ENCODE measurements around the gene KCNIP3. TPM values are rescaled to one million over a fixed set of nuclear protein-coding genes. Genes with fewer than 3 reads are reported as not detected.

KCNIP3 gene
- total RNA-seq, 1 donor from 2014 or later, result 0.39 TPM

DNA sequence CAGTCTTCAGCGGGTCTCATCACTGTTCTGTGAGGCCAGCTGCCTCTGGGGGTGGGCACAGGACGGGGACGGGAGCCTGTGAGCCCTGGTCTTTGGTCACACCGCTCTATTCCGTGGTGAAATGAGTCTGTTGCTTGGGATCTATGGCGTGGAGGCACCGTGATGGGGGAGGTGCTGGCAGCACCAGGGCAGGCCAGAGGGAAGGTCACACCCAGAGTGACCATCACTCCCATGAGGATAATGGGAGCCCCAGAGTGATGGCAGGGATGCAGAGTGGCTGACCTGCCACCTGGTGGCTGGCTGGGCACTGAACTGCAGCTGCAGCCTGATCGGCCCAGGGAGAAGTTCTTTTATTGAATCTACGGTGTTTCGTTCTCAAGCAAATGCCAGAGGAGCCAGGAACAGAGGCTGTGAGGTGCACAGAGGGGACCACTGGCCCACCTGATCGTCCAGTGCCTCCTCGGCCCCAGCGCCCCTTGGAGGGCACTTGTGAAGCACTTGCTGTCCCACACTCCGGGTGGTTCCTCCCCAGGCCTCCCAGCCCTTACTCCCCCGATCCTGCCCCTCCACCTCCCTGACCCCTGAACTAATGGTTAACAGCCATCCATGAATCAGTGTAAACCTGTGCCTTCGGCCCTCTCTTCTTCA is 17.9 kb downstream of the KCNIP3 start:
- Mint-ChIP-seq H3K36me3 (ENCODE audit: low read depth) (no peaks in the 10 kb centered on the region), H3K9me3 (no peaks in the 10 kb centered on the region), H3K4me3 (ENCODE audit: low read depth) (no peak overlapping the region), H3K27me3 (ENCODE audit: low read depth) (no peaks in the 10 kb centered on the region), H3K4me1 (ENCODE audit: low read depth) (no peaks in the 10 kb centered on the region), H3K27ac (no peak overlapping the region)
- intact Hi-C loops (cut with micrococcal nuclease), result no loop called here
- DNase-seq (ENCODE audit: low spot score), result no peak

DNA sequence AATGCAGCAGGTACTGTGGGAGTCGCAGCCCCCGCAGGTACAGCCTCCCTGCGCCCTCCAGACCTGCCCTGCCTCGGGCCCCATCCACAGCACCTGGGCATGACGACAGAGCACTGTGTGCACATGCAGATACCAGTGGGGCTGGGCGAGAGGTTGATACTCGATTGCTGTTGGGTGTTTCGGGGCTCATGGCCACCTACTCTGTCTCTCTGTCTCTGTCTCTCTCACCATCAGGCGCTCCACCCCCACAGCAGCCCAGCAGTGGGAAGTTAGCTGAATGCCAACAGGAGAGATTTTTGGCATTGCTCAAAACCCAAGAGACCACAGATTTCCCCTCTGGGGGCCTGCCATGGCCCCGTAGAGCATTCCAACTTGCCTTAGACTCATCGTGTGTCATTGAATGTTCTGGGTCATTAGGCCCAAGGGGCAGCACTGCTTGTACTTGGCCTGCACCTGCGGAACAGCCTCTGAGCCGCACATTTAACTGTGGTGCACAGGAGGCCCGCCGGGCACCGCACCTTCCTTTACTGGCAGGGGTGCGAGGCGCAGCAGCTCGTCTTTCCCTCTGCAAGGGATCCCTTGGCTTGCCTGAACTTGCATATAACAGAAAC is 18.8 kb downstream of the KCNIP3 start:
- Mint-ChIP-seq H3K4me1 (ENCODE audit: low read depth) (no peaks in the 10 kb centered on the region), H3K4me3 (ENCODE audit: low read depth) (no peak overlapping the region), H3K9me3 (no peaks in the 10 kb centered on the region), H3K36me3 (ENCODE audit: low read depth) (no peaks in the 10 kb centered on the region), H3K27me3 (ENCODE audit: low read depth) (no peaks in the 10 kb centered on the region), H3K27ac (no peak overlapping the region)
- intact Hi-C loops (cut with micrococcal nuclease), result no loop called here
- DNase-seq (ENCODE audit: low spot score), result no peak

DNA sequence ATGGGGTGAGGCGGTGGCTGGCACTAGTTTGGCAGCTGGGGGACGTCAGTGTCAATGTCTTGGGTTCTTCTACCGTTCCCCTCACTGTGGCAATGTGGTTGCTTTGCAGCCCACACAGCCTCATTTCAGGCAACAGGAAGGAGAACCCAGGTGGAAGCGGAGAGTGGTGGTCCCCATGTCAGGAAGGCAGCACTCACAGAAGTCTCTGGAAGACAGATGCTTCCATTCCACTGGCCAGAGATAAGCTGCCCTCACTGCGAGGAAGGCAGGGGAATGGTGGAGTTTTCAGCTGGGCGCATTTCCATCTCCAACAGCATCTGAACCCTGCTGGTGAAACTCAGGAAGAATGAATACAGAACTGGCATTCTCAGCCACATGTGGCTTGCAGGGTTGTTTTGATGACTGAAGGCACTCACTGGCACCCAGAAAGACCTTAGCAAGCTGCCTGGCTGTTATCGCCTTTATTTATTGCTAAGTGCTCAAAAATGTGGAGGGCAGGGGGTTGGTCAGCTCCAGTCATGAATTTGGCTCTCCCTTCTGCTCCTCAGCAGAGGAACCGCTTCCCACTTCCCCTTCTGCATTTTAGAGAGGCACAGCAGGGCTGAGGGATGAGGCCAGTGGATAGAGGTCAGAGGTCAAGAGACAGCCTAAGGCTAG is 19.4 kb downstream of the KCNIP3 start:
- Mint-ChIP-seq H3K4me3 (ENCODE audit: low read depth) (no peak overlapping the region), H3K9me3 (no peaks in the 10 kb centered on the region), H3K27me3 (ENCODE audit: low read depth) (no peaks in the 10 kb centered on the region), H3K4me1 (ENCODE audit: low read depth) (no peaks in the 10 kb centered on the region), H3K27ac (no peak overlapping the region), H3K36me3 (ENCODE audit: low read depth) (no peaks in the 10 kb centered on the region)
- intact Hi-C loops (cut with micrococcal nuclease), result no loop called here
- no peak for DNase-seq (ENCODE audit: low spot score)

DNA sequence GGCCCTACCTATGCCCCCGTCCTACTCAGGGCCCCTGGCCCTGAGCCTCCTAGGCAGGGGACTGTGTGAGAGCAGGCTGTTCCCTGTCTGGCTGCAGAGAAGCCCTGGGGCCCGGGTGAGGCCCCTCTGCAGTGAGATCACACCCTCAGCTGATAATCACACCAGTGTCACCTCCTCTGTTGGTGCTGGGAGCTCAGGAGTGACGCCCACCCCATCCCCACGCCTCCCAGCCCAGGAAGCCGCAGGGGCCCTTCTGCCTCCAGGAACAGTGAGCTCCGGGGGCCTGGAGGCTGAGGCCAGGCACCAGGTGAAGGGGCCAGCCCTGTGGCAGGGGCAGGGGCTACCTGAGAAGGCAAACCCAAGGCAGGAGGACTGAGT is 20.0 kb downstream of the KCNIP3 start:
- H3K27ac Mint-ChIP-seq, result no peak overlapping the region
- H3K4me1 Mint-ChIP-seq (ENCODE audit: low read depth), result no peaks in the 10 kb centered on the region
- no peak overlapping the region for H3K4me3 Mint-ChIP-seq (ENCODE audit: low read depth)
- DNase-seq (ENCODE audit: low spot score), result no peak
- no peaks in the 10 kb centered on the region for H3K27me3 Mint-ChIP-seq (ENCODE audit: low read depth)
- H3K9me3 Mint-ChIP-seq, result no peaks in the 10 kb centered on the region
- intact Hi-C loops (cut with micrococcal nuclease), result no loop called here
- H3K36me3 Mint-ChIP-seq (ENCODE audit: low read depth), result no peaks in the 10 kb centered on the region

DNA sequence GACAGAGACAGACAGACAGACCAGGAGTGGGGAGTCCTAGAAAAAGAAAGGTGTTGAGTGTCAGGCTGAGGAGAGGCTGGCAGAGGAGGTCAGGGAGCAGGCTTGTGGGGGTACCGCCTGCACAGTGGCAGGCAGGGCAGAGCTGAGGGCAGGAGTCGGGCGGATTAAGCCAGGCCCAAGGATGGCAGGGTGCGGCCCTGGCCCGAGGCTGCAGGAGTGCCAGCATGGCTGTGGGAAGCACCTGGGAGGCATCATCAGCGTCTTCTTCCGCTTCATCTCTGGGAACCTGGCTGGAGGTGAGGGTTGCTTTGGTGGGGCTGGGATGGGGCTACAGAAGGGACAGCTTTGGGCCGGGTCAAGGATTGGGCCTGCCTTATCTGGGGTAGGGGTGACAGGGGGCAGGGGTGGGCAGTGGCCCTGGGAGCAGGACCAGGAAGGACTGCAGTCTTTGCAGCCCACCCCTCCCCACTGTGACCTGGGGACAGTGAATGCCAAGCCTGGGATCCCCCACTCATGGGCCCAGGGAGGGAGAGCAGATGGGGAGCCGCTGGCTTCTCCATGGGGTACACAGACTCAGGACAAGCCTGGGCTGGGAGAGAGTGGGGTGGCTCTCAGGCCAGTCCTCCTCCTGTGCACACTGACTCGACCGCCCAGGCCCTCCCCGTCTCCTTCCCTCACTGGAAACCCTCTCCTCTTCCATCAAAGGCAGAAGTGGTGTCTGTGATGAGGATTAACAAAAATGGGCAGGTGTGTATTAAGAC is 20.7 kb downstream of the KCNIP3 start:
- Mint-ChIP-seq H3K4me1 (ENCODE audit: low read depth) (no peaks in the 10 kb centered on the region), H3K27me3 (ENCODE audit: low read depth) (no peaks in the 10 kb centered on the region), H3K36me3 (ENCODE audit: low read depth) (no peaks in the 10 kb centered on the region), H3K4me3 (ENCODE audit: low read depth) (no peak overlapping the region), H3K9me3 (no peaks in the 10 kb centered on the region), H3K27ac (no peak overlapping the region)
- intact Hi-C loops (cut with micrococcal nuclease), result no loop called here
- no peak for DNase-seq (ENCODE audit: low spot score)

DNA sequence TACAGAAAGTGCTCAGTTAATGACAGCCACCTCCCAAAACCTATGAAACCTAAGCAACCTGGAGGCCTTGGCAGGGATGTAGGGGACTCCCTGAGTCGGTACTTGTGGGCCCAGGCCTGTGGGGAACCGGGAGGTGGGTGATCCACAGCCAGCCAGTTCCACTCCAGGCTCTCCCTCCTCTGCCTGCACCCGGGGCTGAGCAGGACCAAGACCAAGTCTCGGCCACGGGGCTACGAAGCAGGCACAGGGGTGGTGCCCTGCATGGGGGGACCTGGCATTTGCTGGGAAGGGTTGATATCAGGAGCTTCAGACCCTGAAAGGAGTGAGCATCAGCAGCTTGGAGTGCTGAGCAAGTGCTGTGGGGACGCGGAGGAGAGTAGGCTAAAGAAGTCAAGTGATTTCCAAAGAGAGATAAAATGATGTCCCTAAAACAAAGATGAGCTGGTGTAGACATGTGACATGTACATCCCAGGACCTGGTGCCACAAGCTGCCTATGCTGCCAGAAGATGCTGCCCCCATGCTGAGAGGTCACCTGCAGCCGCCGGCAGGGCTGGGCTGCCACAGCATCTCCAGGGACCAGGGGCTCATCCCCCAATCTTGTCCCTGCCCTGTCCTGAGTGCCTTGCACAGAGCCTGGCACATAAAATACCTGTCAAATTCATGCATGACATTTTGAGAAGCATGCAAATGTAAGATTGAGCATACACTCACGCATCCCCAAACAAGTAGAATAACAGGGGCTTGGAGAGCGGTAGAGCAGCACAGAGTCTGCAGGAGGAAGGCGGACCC is 21.5 kb downstream of the KCNIP3 start:
- no peak for DNase-seq (ENCODE audit: low spot score)
- Mint-ChIP-seq H3K27me3 (ENCODE audit: low read depth) (no peaks in the 10 kb centered on the region), H3K27ac (no peak overlapping the region), H3K4me3 (ENCODE audit: low read depth) (no peak overlapping the region), H3K9me3 (no peaks in the 10 kb centered on the region), H3K4me1 (ENCODE audit: low read depth) (no peaks in the 10 kb centered on the region), H3K36me3 (ENCODE audit: low read depth) (no peaks in the 10 kb centered on the region)
- intact Hi-C loops (cut with micrococcal nuclease), result no loop called here

DNA sequence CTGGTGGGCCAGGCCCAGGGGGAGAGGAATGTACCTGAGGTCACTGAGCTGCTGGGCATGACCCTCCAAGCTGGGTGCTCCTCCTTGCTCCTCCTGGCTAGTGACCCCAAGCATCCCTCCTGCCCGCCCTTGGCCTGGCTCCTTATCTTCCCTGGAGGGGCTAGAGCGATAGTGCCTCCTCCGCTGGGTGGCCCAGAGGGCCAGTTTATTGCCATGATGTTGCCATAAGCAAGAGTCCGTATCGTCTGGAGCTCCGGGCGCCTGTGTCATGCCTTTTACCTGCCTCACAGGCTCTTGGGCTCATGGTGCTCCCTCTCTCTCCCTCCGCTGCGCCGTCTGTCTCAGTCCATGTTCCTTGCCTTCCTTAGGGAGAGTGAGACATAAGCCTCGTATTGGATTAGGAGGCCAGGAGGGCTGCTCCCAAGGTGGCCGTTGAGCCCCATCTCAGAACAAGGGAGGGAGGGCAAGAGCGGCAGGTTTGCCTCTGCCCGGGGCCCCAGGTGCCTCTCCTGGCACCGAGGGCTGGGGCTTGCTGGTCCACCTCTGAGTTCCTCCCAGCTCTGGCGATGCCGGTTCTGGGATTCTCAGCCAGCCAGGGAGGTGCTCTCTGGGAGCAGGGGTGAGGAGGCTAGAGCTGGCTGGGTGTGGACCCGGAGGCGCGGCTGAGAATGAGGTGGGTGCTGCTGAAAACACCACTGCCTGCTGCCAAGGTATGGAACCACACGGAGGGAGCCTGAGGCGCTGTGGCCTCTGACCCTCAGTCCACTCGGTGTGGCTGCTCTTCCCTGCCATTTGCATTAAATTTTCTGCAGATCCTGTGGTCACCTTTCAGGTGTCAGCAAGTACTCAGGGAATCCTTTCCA is 22.6 kb downstream of the KCNIP3 start:
- no peaks in the 10 kb centered on the region for H3K36me3 Mint-ChIP-seq (ENCODE audit: low read depth)
- no peaks in the 10 kb centered on the region for H3K9me3 Mint-ChIP-seq
- intact Hi-C loops (cut with micrococcal nuclease), result no loop called here
- H3K27me3 Mint-ChIP-seq (ENCODE audit: low read depth), result no peaks in the 10 kb centered on the region
- H3K27ac Mint-ChIP-seq, result no peak overlapping the region
- no peak overlapping the region for H3K4me3 Mint-ChIP-seq (ENCODE audit: low read depth)
- DNase-seq (ENCODE audit: low spot score), result no peak
- H3K4me1 Mint-ChIP-seq (ENCODE audit: low read depth), result no peaks in the 10 kb centered on the region

DNA sequence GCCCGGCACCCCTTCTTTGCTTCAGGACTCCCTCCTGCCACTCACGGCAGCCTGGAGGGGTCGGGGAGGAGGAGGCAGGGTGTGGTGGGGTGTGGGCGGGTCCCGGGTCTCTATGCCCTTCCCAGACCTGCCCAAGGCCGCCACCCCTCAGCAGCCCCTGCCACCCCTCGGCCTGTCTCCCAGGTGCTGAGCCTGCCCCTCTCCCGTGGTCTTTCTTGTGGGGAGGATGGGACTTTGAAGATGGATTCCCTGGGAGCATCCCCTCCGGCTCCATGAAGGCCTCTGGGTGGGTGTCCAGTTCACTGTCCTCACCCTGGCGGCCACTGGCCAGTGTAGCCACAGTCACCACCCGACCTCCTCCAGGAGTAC is 23.2 kb downstream of the KCNIP3 start:
- no peak overlapping the region for H3K27ac Mint-ChIP-seq
- no peaks in the 10 kb centered on the region for H3K4me1 Mint-ChIP-seq (ENCODE audit: low read depth)
- DNase-seq (ENCODE audit: low spot score), result no peak
- H3K9me3 Mint-ChIP-seq, result no peaks in the 10 kb centered on the region
- H3K4me3 Mint-ChIP-seq (ENCODE audit: low read depth), result no peak overlapping the region
- intact Hi-C loops (cut with micrococcal nuclease), result no loop called here
- H3K36me3 Mint-ChIP-seq (ENCODE audit: low read depth), result no peaks in the 10 kb centered on the region
- no peaks in the 10 kb centered on the region for H3K27me3 Mint-ChIP-seq (ENCODE audit: low read depth)

DNA sequence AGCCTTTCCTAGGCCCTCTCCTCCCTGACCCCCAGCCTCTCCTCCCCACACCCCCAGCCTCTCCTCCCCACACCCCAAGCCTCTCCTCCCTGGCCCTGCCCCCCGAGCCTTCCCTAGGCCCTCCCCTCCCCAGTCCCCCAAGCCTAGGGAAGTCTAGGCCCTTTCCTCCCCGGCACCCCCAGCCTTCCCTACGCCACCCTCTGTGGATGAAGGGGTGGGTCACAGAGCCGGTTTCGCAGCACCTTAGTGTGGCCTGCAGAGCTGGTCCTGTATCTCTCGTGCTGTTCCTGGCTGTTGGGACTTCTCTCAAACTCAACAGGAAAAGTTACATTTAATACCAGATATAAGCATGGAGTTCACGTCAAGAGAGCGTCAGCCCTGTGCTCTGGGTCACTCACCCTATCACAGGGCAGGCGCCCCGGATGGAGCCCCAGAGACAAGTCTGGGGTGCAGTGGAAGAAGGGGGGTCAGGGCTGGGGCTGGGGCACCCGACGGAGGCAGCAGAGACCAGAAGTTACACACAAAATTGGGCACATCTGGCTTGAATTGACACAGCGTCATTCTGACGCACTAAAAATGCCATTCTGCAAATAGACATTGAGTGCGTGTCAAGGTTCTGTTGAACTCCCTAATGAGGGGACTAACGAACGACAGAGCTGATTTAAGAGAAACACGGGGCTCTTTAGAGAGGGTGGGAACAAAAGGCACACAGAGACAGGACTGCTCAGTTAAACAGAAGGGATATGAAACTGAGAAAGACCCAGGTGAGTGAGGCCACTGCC is 24.0 kb downstream of the KCNIP3 start:
- no peak for DNase-seq (ENCODE audit: low spot score)
- Mint-ChIP-seq H3K4me1 (ENCODE audit: low read depth) (no peaks in the 10 kb centered on the region), H3K27me3 (ENCODE audit: low read depth) (no peaks in the 10 kb centered on the region), H3K9me3 (no peaks in the 10 kb centered on the region), H3K36me3 (ENCODE audit: low read depth) (no peaks in the 10 kb centered on the region), H3K27ac (no peak overlapping the region), H3K4me3 (ENCODE audit: low read depth) (no peak overlapping the region)
- intact Hi-C loops (cut with micrococcal nuclease), result no loop called here

DNA sequence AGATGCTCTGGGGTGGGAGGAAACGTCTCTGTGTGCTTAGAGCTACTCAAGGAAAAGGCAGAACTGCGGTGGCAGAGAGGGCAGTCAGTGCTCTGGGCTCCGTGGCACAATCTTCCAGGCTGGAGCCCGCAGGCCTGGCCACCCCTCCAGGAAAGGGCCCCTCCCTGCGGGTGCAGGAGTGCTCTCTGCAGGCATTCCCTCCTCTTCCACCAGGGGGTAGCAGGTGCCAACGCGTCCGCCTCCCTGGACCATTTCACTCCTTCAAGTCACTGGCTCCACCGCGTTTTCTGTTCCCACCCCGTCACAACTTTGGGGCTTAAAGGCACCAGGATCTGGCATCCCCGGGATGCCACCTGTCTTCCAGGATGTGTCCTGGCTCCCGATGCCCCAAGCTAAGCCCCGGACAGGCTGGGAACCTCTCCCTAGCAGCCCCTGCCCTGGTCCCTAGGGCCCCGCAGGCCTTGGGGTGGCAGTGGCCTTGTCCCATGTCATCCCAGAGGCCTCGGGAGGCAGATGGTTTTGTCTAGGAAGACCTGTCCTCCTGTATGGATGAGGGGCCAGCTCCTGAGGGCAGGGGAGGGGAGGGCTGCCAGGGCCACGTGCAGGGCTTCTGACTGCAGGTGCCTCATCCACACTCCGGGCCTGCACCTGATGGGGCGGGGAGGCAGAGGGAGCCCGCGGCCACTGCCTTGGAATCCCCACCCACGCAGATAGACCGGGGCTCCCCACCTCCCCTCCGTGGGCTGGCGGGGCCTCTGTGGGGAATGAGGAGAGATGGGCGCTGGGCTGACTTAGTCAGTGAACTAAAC is 26.4 kb downstream of the KCNIP3 start:
- Mint-ChIP-seq H3K27me3 (ENCODE audit: low read depth) (no peaks in the 10 kb centered on the region), H3K4me1 (ENCODE audit: low read depth) (no peaks in the 10 kb centered on the region), H3K36me3 (ENCODE audit: low read depth) (no peaks in the 10 kb centered on the region), H3K27ac (no peak overlapping the region), H3K9me3 (no peaks in the 10 kb centered on the region), H3K4me3 (ENCODE audit: low read depth) (no peak overlapping the region)
- intact Hi-C loops (cut with micrococcal nuclease), result no loop called here
- DNase-seq (ENCODE audit: low spot score), result no peak

DNA sequence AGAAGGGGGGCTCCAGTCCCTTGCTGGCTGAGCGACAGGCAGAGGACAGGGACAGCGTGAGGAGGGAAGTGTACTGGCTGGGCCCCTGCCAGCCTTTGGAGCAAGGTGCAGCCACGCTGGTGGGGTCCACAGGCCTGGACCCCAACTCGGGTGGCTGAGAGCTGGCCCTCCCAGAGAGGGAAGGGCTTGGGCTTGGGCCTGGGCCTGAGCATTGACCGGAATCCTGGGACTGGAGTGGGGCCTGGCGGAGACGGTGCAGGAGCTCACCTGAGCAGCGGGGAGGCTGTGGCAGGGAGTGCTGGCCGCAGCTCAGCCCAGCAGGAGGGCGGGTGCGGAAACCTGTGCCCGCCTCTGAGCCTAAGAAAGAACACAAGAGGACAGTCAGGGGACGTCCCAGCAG is 27.9 kb downstream of the KCNIP3 start:
- no peak overlapping the region for H3K4me3 Mint-ChIP-seq (ENCODE audit: low read depth)
- H3K36me3 Mint-ChIP-seq (ENCODE audit: low read depth), result no peaks in the 10 kb centered on the region
- no peaks in the 10 kb centered on the region for H3K9me3 Mint-ChIP-seq
- H3K4me1 Mint-ChIP-seq (ENCODE audit: low read depth), result no peaks in the 10 kb centered on the region
- no peaks in the 10 kb centered on the region for H3K27me3 Mint-ChIP-seq (ENCODE audit: low read depth)
- no peak overlapping the region for H3K27ac Mint-ChIP-seq
- DNase-seq (ENCODE audit: low spot score), result no peak
- intact Hi-C loops (cut with micrococcal nuclease), result no loop called here

Measured in activated T-helper 2 cell treated with anti-CD3 and anti-CD28 coated beads, Interferon-gamma antibody, Interleukin-2, Interleukin-4, amounts not matched to agents 10 μg/mL and 5 μg/mL and 100 μg/mL, durations not matched to agents 14 hours and 24 hours and 36 hours (primary cell).